Calu3 (cell line): ENCODE results near the gene VIPR2. TPM values are rescaled to one million over a fixed set of nuclear protein-coding genes. Genes with fewer than 3 reads are reported as not detected.

Experiments
- BruUV-seq: library from RNA; stranded (reverse); fragments of 400-500 nt; replicated peaks from 2 replicates; lab custom pipeline; 2021; lab: Mats Ljungman, UMichigan
- CTCF ChIA-PET: fragments of 300-600 bp; sonication (Branson Sonifier 250); formaldehyde crosslinking; loops from one replicate; lab custom pipeline; 2022; ENCODE audit warnings: antibody characterized with exemption; lab: Charles Lee
- DNase-seq: peaks from one replicate; pipeline ENCODE4 v3.0.0; 2022
- H3K27ac Mint-ChIP-seq: one replicate; pipeline ENCODE4 v1.8.0; 2022; ENCODE audit warnings: mixed read lengths; ENCODE audit not compliant: unreplicated experiment
- H3K27me3 Mint-ChIP-seq: one replicate; pipeline ENCODE4 v1.8.0; 2022; ENCODE audit warnings: mixed read lengths; ENCODE audit not compliant: unreplicated experiment
- H3K36me3 Mint-ChIP-seq: one replicate; pipeline ENCODE4 v1.8.0; 2022; ENCODE audit warnings: mild to moderate bottlenecking, moderate library complexity, mixed read lengths; ENCODE audit not compliant: insufficient read depth, unreplicated experiment
- H3K4me1 Mint-ChIP-seq: one replicate; pipeline ENCODE4 v1.8.0; 2022; ENCODE audit warnings: mild to moderate bottlenecking, low read depth, mixed read lengths; ENCODE audit not compliant: unreplicated experiment
- H3K4me3 Mint-ChIP-seq: one replicate; pipeline ENCODE4 v1.8.0; 2022; ENCODE audit warnings: mild to moderate bottlenecking, low read depth, moderate library complexity, mixed read lengths; ENCODE audit not compliant: unreplicated experiment
- H3K9me3 Mint-ChIP-seq: one replicate; pipeline ENCODE4 v1.8.0; 2022; ENCODE audit warnings: low read depth, mixed read lengths; ENCODE audit not compliant: unreplicated experiment
- CTCF ChIP-seq: fragments of 200-600 bp; IDR thresholded peaks from one replicate; pipeline ENCODE4 v1.8.0; 2022; ENCODE audit warnings: antibody characterized with exemption; ENCODE audit not compliant: unreplicated experiment
- intact Hi-C: fragments of 100-400 bp; cut with micrococcal nuclease; formaldehyde crosslinking; loops from one replicate; pipeline ENCODE4 v1.10.0; 2022; ENCODE audit not compliant: unreplicated experiment
- total RNA-seq: library from RNA; stranded (reverse); gene quantifications from 2 replicates; pipeline ENCODE4 v1.2.3, GENCODE V29; 2022

The VIPR2 gene
- total RNA-seq, 1 experiment from 2014 or later = not detected

- Mint-ChIP-seq H3K4me3 (no peak overlapping the region), H3K27ac (no peak overlapping the region), H3K9me3 (no peaks in the 10 kb centered on the region), H3K36me3 (no peaks in the 10 kb centered on the region), H3K27me3 (peaks cover 20% of the 10 kb centered on the region), H3K4me1 (peaks cover 1% of the 10 kb centered on the region)
- no peak for TF ChIP-seq CTCF
- CTCF ChIA-PET = no interaction called here
- intact Hi-C loops = no loop called here
- no peak for DNase-seq
- no TSS peak for BruUV-seq
Measured at GRCh38 chr7:159010937-159011721, 133.5 kb downstream of the VIPR2 start.

- intact Hi-C loops = no loop called here
- CTCF ChIA-PET = no interaction called here
- Mint-ChIP-seq H3K4me3 (no peak overlapping the region), H3K9me3 (no peaks in the 10 kb centered on the region), H3K4me1 (no peaks in the 10 kb centered on the region), H3K36me3 (no peaks in the 10 kb centered on the region), H3K27me3 (peaks cover 19% of the 10 kb centered on the region), H3K27ac (no peak overlapping the region)
- no peak for TF ChIP-seq CTCF
- no peak for DNase-seq
- no TSS peak for BruUV-seq
Measured at GRCh38 chr7:159010411-159010810, 134.3 kb downstream of the VIPR2 start.

DNA sequence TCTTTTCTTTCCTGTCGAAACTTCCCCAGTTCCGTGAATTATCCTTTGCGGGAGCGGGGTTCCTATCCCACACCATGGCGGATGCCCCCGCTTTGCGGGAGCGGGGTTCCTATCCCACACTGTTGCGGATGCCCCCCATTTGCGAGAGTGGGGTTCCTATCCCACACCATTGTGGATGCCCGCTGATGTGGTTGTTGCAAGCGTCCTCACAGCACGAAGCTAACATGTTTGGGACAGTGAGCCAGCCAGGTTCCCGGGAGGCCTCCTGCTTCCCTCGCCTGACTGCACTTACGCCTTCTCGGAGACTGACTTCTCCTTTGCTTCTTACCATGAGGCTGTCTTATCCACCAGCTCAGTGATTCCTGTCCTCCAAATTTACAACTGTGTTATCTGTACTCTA is 134.7 kb downstream of the VIPR2 start:
- no peaks in the 10 kb centered on the region for H3K9me3 Mint-ChIP-seq
- H3K36me3 Mint-ChIP-seq = no peaks in the 10 kb centered on the region
- H3K4me1 Mint-ChIP-seq = no peaks in the 10 kb centered on the region
- CTCF ChIA-PET = no interaction called here
- BruUV-seq = no TSS peak
- intact Hi-C loops = no loop called here
- H3K27ac Mint-ChIP-seq = no peak overlapping the region
- no peak for TF ChIP-seq CTCF
- H3K27me3 Mint-ChIP-seq = peaks cover 19% of the 10 kb centered on the region
- no peak overlapping the region for H3K4me3 Mint-ChIP-seq
- DNase-seq = no peak

- no peak for TF ChIP-seq CTCF
- Mint-ChIP-seq H3K4me3 (no peak overlapping the region), H3K27ac (no peak overlapping the region), H3K4me1 (no peaks in the 10 kb centered on the region), H3K9me3 (no peaks in the 10 kb centered on the region), H3K36me3 (no peaks in the 10 kb centered on the region), H3K27me3 (peaks cover 27% of the 10 kb centered on the region)
- intact Hi-C loops = no loop called here
- CTCF ChIA-PET = no interaction called here
- no TSS peak for BruUV-seq
- DNase-seq = no peak
Measured at GRCh38 chr7:159008417-159008816, 136.2 kb downstream of the VIPR2 start.
